ENCODE measurements around the gene SPRY1.

DNA sequence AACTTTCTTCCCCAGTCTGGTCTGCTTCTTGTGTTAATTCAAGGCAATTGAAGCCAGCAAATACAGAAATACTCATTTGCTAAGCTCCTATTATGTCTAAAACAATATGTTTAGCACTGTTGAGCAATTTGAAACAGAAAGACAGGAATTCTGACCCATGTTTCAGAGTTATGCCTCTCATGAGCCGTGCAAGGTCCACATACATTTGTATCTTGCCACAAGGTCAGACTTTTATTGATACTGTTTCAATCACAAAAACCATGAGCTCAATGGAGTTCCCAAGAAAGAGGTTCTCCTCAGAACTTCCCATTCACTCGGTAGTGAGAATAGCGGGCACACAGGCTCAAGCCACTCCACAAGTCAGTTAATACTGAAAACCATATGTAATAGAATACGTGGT is 47.6 kb upstream of the SPRY1 start:
- TF ChIP-seq, protein P1, sequence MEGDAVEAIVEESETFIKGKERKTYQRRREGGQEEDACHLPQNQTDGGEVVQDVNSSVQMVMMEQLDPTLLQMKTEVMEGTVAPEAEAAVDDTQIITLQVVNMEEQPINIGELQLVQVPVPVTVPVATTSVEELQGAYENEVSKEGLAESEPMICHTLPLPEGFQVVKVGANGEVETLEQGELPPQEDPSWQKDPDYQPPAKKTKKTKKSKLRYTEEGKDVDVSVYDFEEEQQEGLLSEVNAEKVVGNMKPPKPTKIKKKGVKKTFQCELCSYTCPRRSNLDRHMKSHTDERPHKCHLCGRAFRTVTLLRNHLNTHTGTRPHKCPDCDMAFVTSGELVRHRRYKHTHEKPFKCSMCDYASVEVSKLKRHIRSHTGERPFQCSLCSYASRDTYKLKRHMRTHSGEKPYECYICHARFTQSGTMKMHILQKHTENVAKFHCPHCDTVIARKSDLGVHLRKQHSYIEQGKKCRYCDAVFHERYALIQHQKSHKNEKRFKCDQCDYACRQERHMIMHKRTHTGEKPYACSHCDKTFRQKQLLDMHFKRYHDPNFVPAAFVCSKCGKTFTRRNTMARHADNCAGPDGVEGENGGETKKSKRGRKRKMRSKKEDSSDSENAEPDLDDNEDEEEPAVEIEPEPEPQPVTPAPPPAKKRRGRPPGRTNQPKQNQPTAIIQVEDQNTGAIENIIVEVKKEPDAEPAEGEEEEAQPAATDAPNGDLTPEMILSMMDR (IDR thresholded peaks at IDR 0.05) = no peak
- no peak for TF ChIP-seq POLR2A (IDR thresholded peaks at IDR 0.05)
